Ascending aorta (tissue), 2 donors: ENCODE data around the gene CSTPP1. TPM values are rescaled to one million over a fixed set of nuclear protein-coding genes. Genes with fewer than 3 reads are reported as not detected.

Experiments used
- DNase-seq, 2 donors: peaks; one replicate each; pipeline ENCODE4 v3.0.0-alpha.2; 2019; ENCODE audit warnings: low spot score in 2 of 2
- H3K27ac ChIP-seq, 2 donors: fragments of 200-600 bp; sonication (generic); one replicate each; pipeline ENCODE4 v1.5.1; 2016 to 2017; ENCODE audit warnings: mild to moderate bottlenecking in 1 of 2
- H3K27me3 ChIP-seq: fragments of 200-600 bp; sonication (generic); one replicate; pipeline ENCODE4 v1.5.1; 2017
- H3K36me3 ChIP-seq, 2 donors: fragments of 200-600 bp; sonication (generic); one replicate each; pipeline ENCODE4 v1.5.1; 2016
- H3K4me1 ChIP-seq, 2 donors: fragments of 200-600 bp; sonication (generic); one replicate each; pipeline ENCODE4 v1.5.1; 2016 to 2017; ENCODE audit warnings: mild to moderate bottlenecking in 1 of 2
- H3K4me3 ChIP-seq, 2 donors: fragments of 200-600 bp; sonication (generic); one replicate each; pipeline ENCODE4 v1.5.1; 2016 to 2017; ENCODE audit warnings: mild to moderate bottlenecking in 1 of 2
- H3K9me3 ChIP-seq, 2 donors: fragments of 200-600 bp; sonication (generic); one replicate each; pipeline ENCODE4 v1.5.1; 2016
- CTCF ChIP-seq, 3 experiments: fragments of 200-600 bp in 2 of 3; fragments of 450-650 bp in 1 of 3; sonication (generic) in 2 of 3; IDR thresholded peaks; one replicate each; pipeline ENCODE4 v1.5.1; 2016 to 2019; ENCODE audit warnings: antibody characterized with exemption in 3 of 3, mild to moderate bottlenecking in 1 of 3, moderate library complexity in 1 of 3
- intact Hi-C: fragments of 100-400 bp; cut with DNase I; formaldehyde crosslinking; loops from one replicate; pipeline ENCODE4 v1.15.1; 2023
- total RNA-seq: library from RNA; depleted of rRNA; stranded (reverse); fragments of >200 nt; gene quantifications from one replicate; pipeline ENCODE4 v1.1.0, GENCODE V29; 2016

Gene CSTPP1
- total RNA-seq, 1 donor from 2014 or later: 16.6 TPM

GRCh38 chr11:47010179-47010578 is 73.6 kb downstream of the CSTPP1 start:
- DNase-seq: no peak
- H3K4me1 ChIP-seq: peaks cover 0 to 5% of the 10 kb centered on the region in 2 donors
- no peaks in the 10 kb centered on the region for H3K9me3 ChIP-seq
- no peaks in the 10 kb centered on the region for H3K27me3 ChIP-seq
- H3K27ac ChIP-seq: no peak overlapping the region
- no peak overlapping the region for H3K4me3 ChIP-seq
- TF ChIP-seq CTCF (IDR thresholded peaks at IDR 0.05): no peak
- no peaks in the 10 kb centered on the region for H3K36me3 ChIP-seq
- intact Hi-C loops: no loop called here

GRCh38 chr11:47014097-47014496 is 77.5 kb downstream of the CSTPP1 start:
- no peaks in the 10 kb centered on the region for H3K4me1 ChIP-seq
- no peaks in the 10 kb centered on the region for H3K27me3 ChIP-seq
- H3K36me3 ChIP-seq: no peaks in the 10 kb centered on the region
- DNase-seq: no peak
- intact Hi-C loops: no loop called here
- no peak overlapping the region for H3K27ac ChIP-seq
- no peak for TF ChIP-seq CTCF (IDR thresholded peaks at IDR 0.05)
- no peak overlapping the region for H3K4me3 ChIP-seq
- no peaks in the 10 kb centered on the region for H3K9me3 ChIP-seq

GRCh38 chr11:47018637-47019036 is 82.1 kb downstream of the CSTPP1 start:
- no peak overlapping the region for H3K27ac ChIP-seq
- no peaks in the 10 kb centered on the region for H3K27me3 ChIP-seq
- H3K36me3 ChIP-seq: no peaks in the 10 kb centered on the region
- DNase-seq: no peak
- intact Hi-C loops: no loop called here
- H3K4me1 ChIP-seq: no peaks in the 10 kb centered on the region
- no peaks in the 10 kb centered on the region for H3K9me3 ChIP-seq
- H3K4me3 ChIP-seq: no peak overlapping the region
- no peak for TF ChIP-seq CTCF (IDR thresholded peaks at IDR 0.05)

- Histone ChIP-seq H3K4me3 (no peak overlapping the region), H3K27me3 (no peaks in the 10 kb centered on the region), H3K27ac (no peak overlapping the region), H3K9me3 (no peaks in the 10 kb centered on the region), H3K36me3 (no peaks in the 10 kb centered on the region), H3K4me1 (no peaks in the 10 kb centered on the region)
- no peak for DNase-seq
- intact Hi-C loops: no loop called here
- TF ChIP-seq CTCF (IDR thresholded peaks at IDR 0.05): no peak
These were observed 84.4 kb downstream of the CSTPP1 start for GRCh38 chr11:47020793-47021526.

GRCh38 chr11:47021527-47021818 is 84.9 kb downstream of the CSTPP1 start:
- TF ChIP-seq CTCF (IDR thresholded peaks at IDR 0.05): no peak
- H3K4me3 ChIP-seq: no peak overlapping the region
- DNase-seq: no peak
- H3K27ac ChIP-seq: no peak overlapping the region
- no peaks in the 10 kb centered on the region for H3K36me3 ChIP-seq
- no peaks in the 10 kb centered on the region for H3K27me3 ChIP-seq
- H3K9me3 ChIP-seq: no peaks in the 10 kb centered on the region
- intact Hi-C loops: no loop called here
- H3K4me1 ChIP-seq: no peaks in the 10 kb centered on the region

GRCh38 chr11:47021965-47022364 is 85.4 kb downstream of the CSTPP1 start:
- no peak for DNase-seq
- no peak for TF ChIP-seq CTCF (IDR thresholded peaks at IDR 0.05)
- H3K4me1 ChIP-seq: no peaks in the 10 kb centered on the region
- no peaks in the 10 kb centered on the region for H3K36me3 ChIP-seq
- H3K4me3 ChIP-seq: no peak overlapping the region
- intact Hi-C loops: no loop called here
- no peaks in the 10 kb centered on the region for H3K27me3 ChIP-seq
- no peak overlapping the region for H3K27ac ChIP-seq
- no peaks in the 10 kb centered on the region for H3K9me3 ChIP-seq
